Naive B cell (primary cell): ENCODE results near the gene TAX1BP1. TPM values are rescaled to one million over a fixed set of nuclear protein-coding genes. Genes with fewer than 3 reads are reported as not detected.

Experiments
- ATAC-seq, 2 donors: fragments of 150-1000 bp; cut with Tn5 transposase; 2 replicates each; pipeline ENCODE4 v1.10.0; 2021; ENCODE audit warnings: low read depth in 2 of 2, mild to moderate bottlenecking in 2 of 2, moderate library complexity in 2 of 2
- DNase-seq: peaks from one replicate; pipeline ENCODE4 v3.0.0; 2022
- H3K27ac Mint-ChIP-seq, 6 donors: one replicate each; pipeline ENCODE4 v1.8.0; 2020 to 2022; ENCODE audit warnings: mild to moderate bottlenecking in 6 of 6, mixed read lengths in 6 of 6, moderate library complexity in 5 of 6, inconsistent platforms in 2 of 6
- H3K27me3 Mint-ChIP-seq, 3 donors: one replicate each; pipeline ENCODE4 v1.8.0; 2021 to 2022; ENCODE audit warnings: mixed read lengths in 3 of 3, mild to moderate bottlenecking in 1 of 3
- H3K36me3 Mint-ChIP-seq, 2 donors: one replicate each; pipeline ENCODE4 v1.8.0; 2020 to 2022; ENCODE audit warnings: mixed read lengths in 2 of 2, inconsistent platforms in 1 of 2, mild to moderate bottlenecking in 1 of 2
- H3K4me1 Mint-ChIP-seq, 3 donors: one replicate each; pipeline ENCODE4 v1.8.0; 2020 to 2022; ENCODE audit warnings: mixed read lengths in 3 of 3, inconsistent platforms in 1 of 3, mild to moderate bottlenecking in 1 of 3, moderate library complexity in 1 of 3
- H3K4me3 Mint-ChIP-seq, 8 donors: one replicate each; pipeline ENCODE4 v1.8.0; 2020 to 2022; ENCODE audit warnings: mild to moderate bottlenecking in 8 of 8, mixed read lengths in 8 of 8, moderate library complexity in 8 of 8, inconsistent platforms in 2 of 8
- H3K9me3 Mint-ChIP-seq, 7 donors: one replicate each; pipeline ENCODE4 v1.8.0; 2020 to 2022; ENCODE audit warnings: mixed read lengths in 7 of 7, mild to moderate bottlenecking in 5 of 7, inconsistent platforms in 2 of 7, moderate library complexity in 1 of 7
- polyA plus RNA-seq, 6 donors: library from polyadenylated mRNA; unstranded; fragments of 300-500 nt; fragmentation: Illumina TruSeq; gene quantifications; one replicate each; pipeline ENCODE4 v1.2.3, GENCODE V29; 2021; ENCODE audit warnings: low read depth in 6 of 6

The TAX1BP1 gene
- polyA plus RNA-seq, 6 donors from 2014 or later: 89.4 to 111 (median 100) TPM

DNA sequence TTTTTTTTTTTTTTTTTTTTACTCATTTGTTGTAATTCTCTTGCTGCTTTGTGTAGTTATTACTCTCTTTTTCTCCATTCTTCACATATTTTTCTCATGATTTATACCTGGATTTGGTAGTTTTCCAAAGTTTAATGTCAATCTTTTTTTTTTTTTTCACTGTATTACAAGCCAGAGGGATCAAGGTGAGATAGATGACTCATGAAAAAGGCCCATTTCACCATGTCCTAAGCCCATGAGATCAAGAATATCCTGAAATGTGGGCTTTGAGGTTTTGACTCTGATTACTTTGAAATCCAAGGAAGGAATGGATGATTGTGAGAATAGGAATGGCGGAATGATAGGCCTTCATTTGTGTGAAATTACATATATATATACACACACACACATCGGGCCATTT, 31.1 kb downstream of the TAX1BP1 start:
- no peaks in the 10 kb centered on the region for H3K27me3 Mint-ChIP-seq
- H3K9me3 Mint-ChIP-seq: no peaks in the 10 kb centered on the region
- no peak overlapping the region for H3K4me3 Mint-ChIP-seq
- peaks cover 0 to 13% of the 10 kb centered on the region in 2 donors for H3K36me3 Mint-ChIP-seq
- peaks cover 0 to 8% (median 6%) of the 10 kb centered on the region in 3 donors for H3K4me1 Mint-ChIP-seq
- no peak for ATAC-seq
- no peak for DNase-seq
- peak overlapping the region in 2 of 6 donors; percentile 66 to 78 for H3K27ac Mint-ChIP-seq

- Mint-ChIP-seq H3K27me3 (no peaks in the 10 kb centered on the region), H3K27ac (no peak overlapping the region), H3K4me1 (peaks cover 1 to 12% (median 6%) of the 10 kb centered on the region in 3 donors), H3K36me3 (peaks cover 6 to 13% of the 10 kb centered on the region in 2 donors), H3K9me3 (no peaks in the 10 kb centered on the region), H3K4me3 (no peak overlapping the region)
- peak; percentile 3 for DNase-seq
- no peak for ATAC-seq
Observed at GRCh38 chr7:27774717-27775328, 34.9 kb downstream of the TAX1BP1 start.

DNA sequence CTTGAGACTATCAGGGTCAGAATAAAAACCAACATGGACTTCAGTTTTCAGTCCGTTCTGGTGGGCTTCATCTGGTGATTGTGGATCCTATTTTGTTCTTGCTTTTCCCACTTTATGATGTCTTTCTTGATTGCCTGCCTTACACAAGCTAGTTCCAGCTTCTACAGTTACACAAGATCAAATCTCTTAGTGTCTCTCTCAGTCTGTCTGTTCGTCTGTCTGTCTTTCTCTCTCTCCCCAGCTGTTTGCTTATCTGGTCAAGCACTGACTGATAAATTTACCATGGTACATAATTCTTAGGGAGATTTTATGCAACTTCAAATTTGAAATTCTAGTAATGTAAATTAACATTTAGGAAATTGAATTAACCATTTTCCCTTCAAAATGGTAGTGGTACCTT, 35.8 kb downstream of the TAX1BP1 start:
- no peak overlapping the region for H3K4me3 Mint-ChIP-seq
- peak overlapping the region in 2 of 6 donors; percentile 8 to 28 for H3K27ac Mint-ChIP-seq
- H3K9me3 Mint-ChIP-seq: no peaks in the 10 kb centered on the region
- H3K27me3 Mint-ChIP-seq: no peaks in the 10 kb centered on the region
- peaks cover 1 to 12% (median 6%) of the 10 kb centered on the region in 3 donors for H3K4me1 Mint-ChIP-seq
- DNase-seq (no peak), ATAC-seq (no peak)
- peaks cover 6 to 13% of the 10 kb centered on the region in 2 donors for H3K36me3 Mint-ChIP-seq

GRCh38 chr7:27777662-27778061, 37.7 kb downstream of the TAX1BP1 start:
- Mint-ChIP-seq H3K4me1 (peaks cover 1 to 8% (median 6%) of the 10 kb centered on the region in 3 donors), H3K4me3 (no peak overlapping the region), H3K27ac (peak overlapping the region in 2 of 6 donors; percentile 3 to 9), H3K27me3 (no peaks in the 10 kb centered on the region), H3K36me3 (peaks cover 0 to 6% of the 10 kb centered on the region in 2 donors), H3K9me3 (no peaks in the 10 kb centered on the region)
- ATAC-seq (no peak), DNase-seq (no peak)

DNA sequence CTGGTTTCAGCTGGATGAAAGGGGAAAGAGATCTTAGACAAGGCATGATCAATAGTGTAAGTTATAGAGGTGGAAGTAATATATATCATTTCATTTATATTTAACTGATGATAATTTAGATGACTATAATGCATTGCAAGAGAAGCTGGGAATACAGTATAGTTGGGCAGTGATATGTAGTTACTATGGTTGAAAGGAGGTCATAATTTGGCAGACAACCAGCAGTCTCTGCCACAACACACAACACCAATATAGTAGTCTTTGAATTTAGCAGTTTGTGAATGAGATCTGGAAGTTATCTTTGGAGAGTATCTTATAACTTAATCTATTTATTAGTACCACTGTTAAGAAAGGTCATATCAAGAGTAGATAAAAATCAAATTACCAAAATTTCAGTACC, 39.9 kb downstream of the TAX1BP1 start:
- Mint-ChIP-seq H3K4me3 (no peak overlapping the region), H3K27ac (no peak overlapping the region), H3K27me3 (no peaks in the 10 kb centered on the region), H3K36me3 (peaks cover 0 to 6% of the 10 kb centered on the region in 2 donors), H3K4me1 (peaks cover 3 to 12% (median 6%) of the 10 kb centered on the region in 3 donors), H3K9me3 (no peaks in the 10 kb centered on the region)
- DNase-seq (no peak), ATAC-seq (no peak)

- no peak overlapping the region for H3K27ac Mint-ChIP-seq
- DNase-seq (no peak), ATAC-seq (no peak)
- H3K4me1 Mint-ChIP-seq: peaks cover 0 to 8% (median 3%) of the 10 kb centered on the region in 3 donors
- H3K36me3 Mint-ChIP-seq: peaks cover 0 to 6% of the 10 kb centered on the region in 2 donors
- no peak overlapping the region for H3K4me3 Mint-ChIP-seq
- H3K27me3 Mint-ChIP-seq: no peaks in the 10 kb centered on the region
- H3K9me3 Mint-ChIP-seq: no peaks in the 10 kb centered on the region
Observed at GRCh38 chr7:27781188-27781587, 41.2 kb downstream of the TAX1BP1 start.

GRCh38 chr7:27782849-27783248, 42.9 kb downstream of the TAX1BP1 start:
- no peak overlapping the region for H3K27ac Mint-ChIP-seq
- no peak overlapping the region for H3K4me3 Mint-ChIP-seq
- H3K36me3 Mint-ChIP-seq: peaks cover under 1 to 13% of the 10 kb centered on the region in 2 donors

DNA sequence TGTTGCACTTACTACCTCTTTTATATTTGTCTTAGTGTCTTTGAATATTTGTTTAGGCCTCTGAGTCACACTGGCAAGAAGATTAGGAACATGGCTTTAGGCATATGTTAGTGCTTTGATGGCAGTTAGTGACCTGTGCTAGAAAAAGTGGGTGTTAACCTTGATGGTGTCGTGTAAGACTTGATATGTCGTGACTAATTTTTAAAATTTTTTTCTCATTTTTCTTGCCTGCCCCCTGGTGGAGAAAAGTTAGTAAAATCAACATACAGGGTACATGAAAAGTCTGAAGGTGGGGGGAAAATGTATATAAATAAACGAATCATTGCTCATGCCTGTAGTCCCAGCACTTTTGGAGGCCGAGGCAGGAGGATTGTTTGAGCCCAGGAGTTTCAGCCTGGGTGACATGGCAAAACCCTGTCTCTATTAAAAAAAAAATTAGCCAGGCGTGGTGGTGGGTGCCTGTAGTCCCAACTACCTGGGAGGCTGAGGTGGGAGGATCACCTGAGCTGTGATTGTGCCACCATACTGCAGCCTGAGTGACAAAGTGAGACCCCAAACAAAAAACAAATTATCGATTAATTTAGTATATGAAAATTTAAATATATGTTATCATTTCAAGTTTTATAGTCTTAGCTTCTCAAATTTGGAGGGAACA, 44.6 kb downstream of the TAX1BP1 start:
- no peak overlapping the region for H3K4me3 Mint-ChIP-seq
- H3K9me3 Mint-ChIP-seq: no peaks in the 10 kb centered on the region
- peak; percentile 41 for DNase-seq
- peaks cover 0 to 4% (median 2%) of the 10 kb centered on the region in 3 donors for H3K4me1 Mint-ChIP-seq
- H3K36me3 Mint-ChIP-seq: peaks cover 0 to 13% of the 10 kb centered on the region in 2 donors
- peak; percentile 51 to 54 for ATAC-seq
- no peak overlapping the region for H3K27ac Mint-ChIP-seq
- H3K27me3 Mint-ChIP-seq: no peaks in the 10 kb centered on the region

More at GRCh38 chr7:27782849-27783248, 42.9 kb downstream of the TAX1BP1 start:
- H3K4me1 Mint-ChIP-seq: peaks cover 0 to 4% (median 2%) of the 10 kb centered on the region in 3 donors
- ATAC-seq: no peak
- no peaks in the 10 kb centered on the region for H3K9me3 Mint-ChIP-seq
- DNase-seq: no peak
- H3K27me3 Mint-ChIP-seq: no peaks in the 10 kb centered on the region

DNA sequence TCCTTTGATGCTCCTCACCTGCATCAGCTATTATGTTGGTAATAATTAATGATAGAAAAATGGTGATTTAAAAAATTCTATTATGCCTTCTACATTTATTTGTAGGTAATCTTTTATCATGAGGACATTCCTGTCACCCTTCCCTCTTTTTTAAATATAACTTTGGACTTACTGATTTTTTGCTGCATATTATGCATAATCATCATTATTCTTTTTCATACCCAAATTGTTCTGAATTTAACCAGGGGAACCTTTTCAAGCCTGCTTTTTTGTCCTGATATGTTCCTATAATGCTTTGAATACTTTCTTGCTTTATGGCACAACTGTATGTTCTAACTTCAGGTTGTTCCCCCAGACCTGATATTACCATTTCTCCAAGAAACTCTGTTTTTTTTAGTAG, 48.5 kb downstream of the TAX1BP1 start:
- no peak overlapping the region for H3K4me3 Mint-ChIP-seq
- peak overlapping the region in 1 of 6 donors; percentile 41 for H3K27ac Mint-ChIP-seq
- no peaks in the 10 kb centered on the region for H3K9me3 Mint-ChIP-seq
- ATAC-seq (no peak), DNase-seq (no peak)
- peaks cover 0 to 22% of the 10 kb centered on the region in 2 donors for H3K36me3 Mint-ChIP-seq
- no peaks in the 10 kb centered on the region for H3K27me3 Mint-ChIP-seq
- H3K4me1 Mint-ChIP-seq: peaks cover 0 to 5% (median 4%) of the 10 kb centered on the region in 3 donors

- Mint-ChIP-seq H3K4me1 (peaks cover 0 to 5% (median 0%) of the 10 kb centered on the region in 3 donors), H3K4me3 (no peak overlapping the region), H3K27ac (peak overlapping the region in 1 of 6 donors; percentile 33), H3K36me3 (peaks cover 0 to 31% of the 10 kb centered on the region in 2 donors), H3K27me3 (no peaks in the 10 kb centered on the region), H3K9me3 (no peaks in the 10 kb centered on the region)
- no peak for DNase-seq
- ATAC-seq: no peak
Observed at GRCh38 chr7:27793780-27794179, 53.8 kb downstream of the TAX1BP1 start.

DNA sequence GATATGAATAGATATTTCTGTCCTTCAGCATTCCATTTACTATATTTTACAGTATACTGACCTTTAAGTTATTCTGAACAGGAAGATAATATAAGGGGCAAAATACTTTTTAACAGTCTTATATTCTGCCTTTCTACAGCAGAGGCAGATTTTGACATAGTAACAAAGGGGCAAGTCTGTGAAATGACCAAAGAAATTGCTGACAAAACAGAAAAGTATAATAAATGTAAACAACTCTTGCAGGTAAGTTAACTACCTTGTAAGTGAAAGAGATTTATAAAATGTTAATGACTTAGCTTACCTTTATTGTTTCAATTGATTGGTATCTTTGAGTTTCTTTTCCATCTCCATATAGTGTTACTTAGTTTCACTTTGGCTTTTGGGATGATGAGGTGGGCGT, 56.0 kb downstream of the TAX1BP1 start:
- ATAC-seq (no peak), DNase-seq (no peak)
- no peak overlapping the region for H3K27ac Mint-ChIP-seq
- H3K36me3 Mint-ChIP-seq: peaks cover 0 to 31% of the 10 kb centered on the region in 2 donors
- H3K4me1 Mint-ChIP-seq: peaks cover 0 to 1% (median 0%) of the 10 kb centered on the region in 3 donors
- H3K27me3 Mint-ChIP-seq: no peaks in the 10 kb centered on the region
- H3K4me3 Mint-ChIP-seq: peak overlapping the region in 1 of 8 donors; percentile 20
- H3K9me3 Mint-ChIP-seq: no peaks in the 10 kb centered on the region

DNA sequence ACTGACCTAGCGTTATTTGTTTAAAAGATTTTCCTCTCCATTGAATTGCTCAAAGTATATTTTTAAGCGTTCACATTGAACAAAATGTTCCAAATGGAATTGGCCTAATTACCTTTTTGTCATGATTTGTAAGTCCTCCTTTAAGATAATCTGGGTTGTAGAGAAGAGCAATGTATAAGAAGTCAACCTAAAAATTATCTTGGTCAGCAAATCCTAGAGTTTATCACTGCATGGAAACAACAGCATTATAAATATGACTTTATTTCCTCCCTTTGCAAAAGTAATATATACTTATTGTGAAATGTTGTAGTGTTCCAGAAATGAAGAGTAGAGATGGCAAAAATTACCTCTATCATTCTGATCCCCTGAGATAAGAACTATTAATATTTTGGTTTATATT, 59.2 kb downstream of the TAX1BP1 start:
- Mint-ChIP-seq H3K27me3 (no peaks in the 10 kb centered on the region), H3K27ac (peak overlapping the region in 1 of 6 donors; percentile 56), H3K9me3 (no peaks in the 10 kb centered on the region), H3K36me3 (peaks cover 17 to 24% of the 10 kb centered on the region in 2 donors), H3K4me1 (no peaks in the 10 kb centered on the region), H3K4me3 (no peak overlapping the region)
- ATAC-seq: no peak
- DNase-seq: no peak

DNA sequence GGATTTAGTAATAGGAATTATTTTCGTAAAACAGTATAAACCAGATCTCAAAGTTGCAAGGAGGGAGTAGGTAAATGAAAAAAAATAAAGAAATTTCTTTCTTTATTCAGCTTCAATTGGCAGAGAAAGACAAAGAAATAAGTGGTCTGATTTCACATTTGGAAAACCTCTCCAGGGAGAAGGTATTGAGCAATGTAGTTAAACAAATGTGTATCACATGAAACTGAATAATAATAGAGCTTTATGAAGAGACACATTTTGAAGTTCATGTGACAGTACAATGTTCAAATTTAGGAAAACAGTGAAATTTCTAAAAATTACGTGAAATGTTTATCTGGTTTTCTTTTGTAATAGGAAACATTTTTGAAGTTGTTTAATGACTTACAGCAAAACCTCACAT, 63.0 kb downstream of the TAX1BP1 start:
- H3K9me3 Mint-ChIP-seq: no peaks in the 10 kb centered on the region

DNA sequence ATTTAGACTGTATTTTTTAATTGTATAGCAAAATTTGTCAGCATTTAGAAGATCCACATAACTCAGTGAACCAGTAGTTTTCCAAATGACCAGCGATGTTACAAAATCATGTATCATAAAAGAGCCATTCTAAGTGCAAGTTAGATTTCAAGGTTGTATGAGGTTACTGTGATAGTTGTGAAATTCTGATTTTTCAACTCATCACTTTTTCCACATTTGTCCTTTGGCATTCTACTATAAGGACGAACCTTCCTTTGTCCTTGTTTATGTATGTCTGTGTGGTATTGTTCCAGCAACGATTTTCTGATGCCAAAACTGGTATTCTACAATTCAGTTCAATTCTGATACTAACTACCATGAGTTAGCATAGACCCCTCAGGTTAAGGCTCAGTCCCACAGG, 64.2 kb downstream of the TAX1BP1 start:
- Mint-ChIP-seq H3K4me1 (peaks cover 0 to 6% (median 0%) of the 10 kb centered on the region in 3 donors), H3K27me3 (no peaks in the 10 kb centered on the region), H3K36me3 (peaks cover 6 to 17% of the 10 kb centered on the region in 2 donors), H3K9me3 (no peaks in the 10 kb centered on the region), H3K27ac (no peak overlapping the region), H3K4me3 (no peak overlapping the region)
- ATAC-seq (no peak), DNase-seq (no peak)

More for the DNA sequence above, 63.0 kb downstream of the TAX1BP1 start:
- no peak overlapping the region for H3K4me3 Mint-ChIP-seq
- DNase-seq (no peak), ATAC-seq (no peak)
- H3K4me1 Mint-ChIP-seq: peaks cover 0 to 3% (median 0%) of the 10 kb centered on the region in 3 donors
- no peaks in the 10 kb centered on the region for H3K27me3 Mint-ChIP-seq
- no peak overlapping the region for H3K27ac Mint-ChIP-seq
- H3K36me3 Mint-ChIP-seq: peaks cover 6 to 17% of the 10 kb centered on the region in 2 donors
